ENCODE results near the gene PDZRN4.

PDZRN4 gene

DNA sequence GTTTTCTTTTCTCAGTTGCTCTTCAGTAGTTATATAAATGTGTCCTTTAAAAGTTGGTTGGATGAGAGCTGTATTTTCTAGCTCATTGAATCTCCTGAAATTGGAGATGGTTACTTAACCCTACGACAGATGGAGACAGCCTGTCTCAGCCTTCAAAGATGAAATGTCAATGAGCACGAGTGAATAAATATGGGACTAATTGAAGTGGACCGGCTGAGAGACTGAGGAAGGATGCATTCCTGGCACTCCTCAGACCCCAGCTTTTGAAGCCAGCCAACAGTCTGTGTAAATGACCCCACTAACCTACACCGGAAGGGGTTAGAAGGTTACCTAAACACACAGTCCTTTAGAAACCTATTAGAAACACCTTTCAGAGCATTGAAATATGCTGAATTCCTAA, 46.6 kb downstream of the PDZRN4 start:
- Histone ChIP-seq H3K4me3 (replicated peaks; ENCODE audit: insufficient read depth, low read length) (no peak overlapping the region), H3K27me3 (ENCODE audit: insufficient read depth, poor library complexity, severe bottlenecking) (no peaks in the 10 kb centered on the region), H3K27ac (replicated peaks) (no peak overlapping the region)
- DNase-seq (ENCODE audit: low read depth in 1 of 2, low spot score in 1 of 2) = no peak
- TF ChIP-seq POLR2AphosphoS5 (IDR thresholded peaks at IDR 0.05; ENCODE audit: low read depth) (no peak), SPI1 (IDR thresholded peaks at IDR 0.05; ENCODE audit: borderline replicate concordance, low read depth) (no peak), GABPA (IDR thresholded peaks at IDR 0.05; ENCODE audit: low read depth) (no peak)
- TF ChIP-seq, protein P1, sequence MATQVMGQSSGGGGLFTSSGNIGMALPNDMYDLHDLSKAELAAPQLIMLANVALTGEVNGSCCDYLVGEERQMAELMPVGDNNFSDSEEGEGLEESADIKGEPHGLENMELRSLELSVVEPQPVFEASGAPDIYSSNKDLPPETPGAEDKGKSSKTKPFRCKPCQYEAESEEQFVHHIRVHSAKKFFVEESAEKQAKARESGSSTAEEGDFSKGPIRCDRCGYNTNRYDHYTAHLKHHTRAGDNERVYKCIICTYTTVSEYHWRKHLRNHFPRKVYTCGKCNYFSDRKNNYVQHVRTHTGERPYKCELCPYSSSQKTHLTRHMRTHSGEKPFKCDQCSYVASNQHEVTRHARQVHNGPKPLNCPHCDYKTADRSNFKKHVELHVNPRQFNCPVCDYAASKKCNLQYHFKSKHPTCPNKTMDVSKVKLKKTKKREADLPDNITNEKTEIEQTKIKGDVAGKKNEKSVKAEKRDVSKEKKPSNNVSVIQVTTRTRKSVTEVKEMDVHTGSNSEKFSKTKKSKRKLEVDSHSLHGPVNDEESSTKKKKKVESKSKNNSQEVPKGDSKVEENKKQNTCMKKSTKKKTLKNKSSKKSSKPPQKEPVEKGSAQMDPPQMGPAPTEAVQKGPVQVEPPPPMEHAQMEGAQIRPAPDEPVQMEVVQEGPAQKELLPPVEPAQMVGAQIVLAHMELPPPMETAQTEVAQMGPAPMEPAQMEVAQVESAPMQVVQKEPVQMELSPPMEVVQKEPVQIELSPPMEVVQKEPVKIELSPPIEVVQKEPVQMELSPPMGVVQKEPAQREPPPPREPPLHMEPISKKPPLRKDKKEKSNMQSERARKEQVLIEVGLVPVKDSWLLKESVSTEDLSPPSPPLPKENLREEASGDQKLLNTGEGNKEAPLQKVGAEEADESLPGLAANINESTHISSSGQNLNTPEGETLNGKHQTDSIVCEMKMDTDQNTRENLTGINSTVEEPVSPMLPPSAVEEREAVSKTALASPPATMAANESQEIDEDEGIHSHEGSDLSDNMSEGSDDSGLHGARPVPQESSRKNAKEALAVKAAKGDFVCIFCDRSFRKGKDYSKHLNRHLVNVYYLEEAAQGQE (IDR thresholded peaks at IDR 0.05; ENCODE audit: insufficient replicate concordance, low read depth) = no peak
- TF ChIP-seq, protein P2, sequence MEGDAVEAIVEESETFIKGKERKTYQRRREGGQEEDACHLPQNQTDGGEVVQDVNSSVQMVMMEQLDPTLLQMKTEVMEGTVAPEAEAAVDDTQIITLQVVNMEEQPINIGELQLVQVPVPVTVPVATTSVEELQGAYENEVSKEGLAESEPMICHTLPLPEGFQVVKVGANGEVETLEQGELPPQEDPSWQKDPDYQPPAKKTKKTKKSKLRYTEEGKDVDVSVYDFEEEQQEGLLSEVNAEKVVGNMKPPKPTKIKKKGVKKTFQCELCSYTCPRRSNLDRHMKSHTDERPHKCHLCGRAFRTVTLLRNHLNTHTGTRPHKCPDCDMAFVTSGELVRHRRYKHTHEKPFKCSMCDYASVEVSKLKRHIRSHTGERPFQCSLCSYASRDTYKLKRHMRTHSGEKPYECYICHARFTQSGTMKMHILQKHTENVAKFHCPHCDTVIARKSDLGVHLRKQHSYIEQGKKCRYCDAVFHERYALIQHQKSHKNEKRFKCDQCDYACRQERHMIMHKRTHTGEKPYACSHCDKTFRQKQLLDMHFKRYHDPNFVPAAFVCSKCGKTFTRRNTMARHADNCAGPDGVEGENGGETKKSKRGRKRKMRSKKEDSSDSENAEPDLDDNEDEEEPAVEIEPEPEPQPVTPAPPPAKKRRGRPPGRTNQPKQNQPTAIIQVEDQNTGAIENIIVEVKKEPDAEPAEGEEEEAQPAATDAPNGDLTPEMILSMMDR (IDR thresholded peaks at IDR 0.05; ENCODE audit: insufficient read depth, low read length) = no peak

DNA sequence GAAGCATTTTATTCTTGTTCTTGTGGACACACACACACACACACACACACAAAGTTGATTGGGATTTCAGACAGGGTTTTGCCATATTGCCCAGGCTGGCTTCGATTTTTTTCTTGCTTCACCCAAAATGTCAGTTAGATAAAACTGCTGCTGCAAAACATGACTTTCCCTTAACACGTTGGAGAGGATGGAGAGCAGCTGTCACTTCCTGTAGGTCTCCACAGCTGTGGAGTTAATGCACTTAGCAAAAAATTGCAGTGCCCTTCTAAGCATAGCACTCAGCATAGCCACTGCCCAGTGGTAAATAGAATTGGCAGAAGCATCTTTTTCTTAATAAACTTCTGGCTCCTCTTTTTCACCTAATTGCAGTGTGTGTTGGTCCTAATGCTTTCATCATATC, 54.5 kb downstream of the PDZRN4 start:
- Histone ChIP-seq H3K4me3 (replicated peaks; ENCODE audit: insufficient read depth, low read length) (no peak overlapping the region), H3K27me3 (ENCODE audit: insufficient read depth, poor library complexity, severe bottlenecking) (no peaks in the 10 kb centered on the region), H3K27ac (replicated peaks) (no peak overlapping the region)
- TF ChIP-seq SPI1 (IDR thresholded peaks at IDR 0.05; ENCODE audit: borderline replicate concordance, low read depth) (no peak), POLR2AphosphoS5 (IDR thresholded peaks at IDR 0.05; ENCODE audit: low read depth) (no peak)
- TF ChIP-seq, protein P1 (IDR thresholded peaks at IDR 0.05; ENCODE audit: insufficient replicate concordance, low read depth) = no peak
- TF ChIP-seq, protein P2 (IDR thresholded peaks at IDR 0.05; ENCODE audit: insufficient read depth, low read length) = no peak
- no peak for DNase-seq (ENCODE audit: low read depth in 1 of 2, low spot score in 1 of 2)

DNA sequence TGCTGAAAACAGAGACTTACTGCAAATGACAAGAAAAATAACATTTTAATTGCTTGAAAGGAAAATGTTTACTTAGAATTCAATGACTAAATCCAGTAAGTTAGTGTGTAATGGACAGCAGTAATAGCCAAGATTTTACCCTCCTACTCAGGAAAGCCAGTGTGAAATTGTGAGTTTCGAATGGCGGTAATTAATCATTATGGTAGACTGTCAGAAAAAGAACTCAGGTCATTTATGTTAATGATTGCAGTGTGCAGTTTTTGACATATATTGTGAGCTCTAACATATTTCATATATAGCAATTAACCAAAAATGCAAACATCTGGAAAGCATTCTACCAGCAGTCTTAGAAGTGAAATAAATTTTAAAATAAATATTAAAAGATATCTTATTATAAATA, 60.3 kb downstream of the PDZRN4 start:
- no peak for DNase-seq (ENCODE audit: low read depth in 1 of 2, low spot score in 1 of 2)
- Histone ChIP-seq H3K27ac (replicated peaks) (no peak overlapping the region), H3K4me3 (replicated peaks; ENCODE audit: insufficient read depth, low read length) (no peak overlapping the region), H3K27me3 (ENCODE audit: insufficient read depth, poor library complexity, severe bottlenecking) (peaks cover 2% of the 10 kb centered on the region)
- TF ChIP-seq POLR2AphosphoS5 (IDR thresholded peaks at IDR 0.05; ENCODE audit: low read depth) = no peak

DNA sequence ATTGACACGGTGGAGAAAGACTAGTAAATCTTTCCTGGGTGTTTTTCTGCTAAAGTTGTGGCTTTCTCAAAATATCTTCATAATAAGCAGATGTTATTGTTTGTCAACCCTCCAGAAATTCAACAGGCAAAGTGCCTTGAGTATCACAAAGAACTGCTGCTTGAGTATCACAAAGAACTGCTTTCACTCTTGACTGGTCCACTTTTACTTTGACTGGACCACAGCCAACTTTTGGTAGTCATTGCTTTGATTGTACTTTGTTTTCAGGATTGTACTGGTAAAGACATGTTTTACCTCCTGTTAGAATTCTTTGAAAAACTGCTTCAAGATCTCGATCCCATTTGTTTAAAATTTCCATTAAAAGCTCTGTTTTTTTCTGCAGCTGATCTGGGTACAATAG, 62.6 kb downstream of the PDZRN4 start:
- H3K27ac ChIP-seq (replicated peaks) = no peak overlapping the region
- TF ChIP-seq, protein P1 (IDR thresholded peaks at IDR 0.05; ENCODE audit: insufficient replicate concordance, low read depth) = no peak
- TF ChIP-seq POLR2AphosphoS5 (IDR thresholded peaks at IDR 0.05; ENCODE audit: low read depth) = no peak
- TF ChIP-seq SPI1 (IDR thresholded peaks at IDR 0.05; ENCODE audit: borderline replicate concordance, low read depth) = no peak
- TF ChIP-seq GABPA (IDR thresholded peaks at IDR 0.05; ENCODE audit: low read depth) = no peak
- TF ChIP-seq, protein P2 (IDR thresholded peaks at IDR 0.05; ENCODE audit: insufficient read depth, low read length) = no peak
- DNase-seq (ENCODE audit: low read depth in 1 of 2, low spot score in 1 of 2) = no peak
- peaks cover 2% of the 10 kb centered on the region for H3K27me3 ChIP-seq (ENCODE audit: insufficient read depth, poor library complexity, severe bottlenecking)
- H3K4me3 ChIP-seq (replicated peaks; ENCODE audit: insufficient read depth, low read length) = no peak overlapping the region
